Hepatocyte (in vitro differentiated cells): ENCODE measurements around the gene ARCN1.

Source experiments
- EZH2phosphoT487 ChIP-seq: fragments of 200-600 bp; sonication (generic); IDR thresholded peaks from one replicate; pipeline ENCODE4 v1.6.1; 2018; ENCODE audit warnings: antibody characterized with exemption, mild to moderate bottlenecking, low read depth, moderate library complexity; ENCODE audit not compliant: unreplicated experiment, severe bottlenecking
- TF ChIP-seq, protein P1 (sequence below): fragments of 200-600 bp; sonication (generic); IDR thresholded peaks from 2 replicates; pipeline ENCODE4 v1.5.1; 2016; ENCODE audit warnings: antibody characterized with exemption, mild to moderate bottlenecking; ENCODE audit not compliant: poor library complexity

DNA sequence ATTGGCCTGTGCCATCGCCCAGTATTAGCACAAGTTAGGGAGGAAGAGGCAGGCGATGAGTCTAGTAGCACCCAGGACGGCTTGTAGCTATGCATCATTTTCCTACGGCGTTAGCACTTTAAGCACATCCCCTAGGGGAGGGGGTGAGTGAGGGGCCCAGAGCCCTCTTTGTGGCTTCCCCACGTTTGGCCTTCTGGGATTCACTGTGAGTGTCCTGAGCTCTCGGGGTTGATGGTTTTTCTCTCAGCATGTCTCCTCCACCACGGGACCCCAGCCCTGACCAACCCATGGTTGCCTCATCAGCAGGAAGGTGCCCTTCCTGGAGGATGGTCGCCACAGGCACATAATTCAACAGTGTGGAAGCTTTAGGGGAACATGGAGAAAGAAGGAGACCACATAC is 36.9 kb upstream of the ARCN1 start:
- TF ChIP-seq, protein P1, sequence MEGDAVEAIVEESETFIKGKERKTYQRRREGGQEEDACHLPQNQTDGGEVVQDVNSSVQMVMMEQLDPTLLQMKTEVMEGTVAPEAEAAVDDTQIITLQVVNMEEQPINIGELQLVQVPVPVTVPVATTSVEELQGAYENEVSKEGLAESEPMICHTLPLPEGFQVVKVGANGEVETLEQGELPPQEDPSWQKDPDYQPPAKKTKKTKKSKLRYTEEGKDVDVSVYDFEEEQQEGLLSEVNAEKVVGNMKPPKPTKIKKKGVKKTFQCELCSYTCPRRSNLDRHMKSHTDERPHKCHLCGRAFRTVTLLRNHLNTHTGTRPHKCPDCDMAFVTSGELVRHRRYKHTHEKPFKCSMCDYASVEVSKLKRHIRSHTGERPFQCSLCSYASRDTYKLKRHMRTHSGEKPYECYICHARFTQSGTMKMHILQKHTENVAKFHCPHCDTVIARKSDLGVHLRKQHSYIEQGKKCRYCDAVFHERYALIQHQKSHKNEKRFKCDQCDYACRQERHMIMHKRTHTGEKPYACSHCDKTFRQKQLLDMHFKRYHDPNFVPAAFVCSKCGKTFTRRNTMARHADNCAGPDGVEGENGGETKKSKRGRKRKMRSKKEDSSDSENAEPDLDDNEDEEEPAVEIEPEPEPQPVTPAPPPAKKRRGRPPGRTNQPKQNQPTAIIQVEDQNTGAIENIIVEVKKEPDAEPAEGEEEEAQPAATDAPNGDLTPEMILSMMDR: no peak
- no peak for TF ChIP-seq EZH2phosphoT487
